Femur (tissue), 1 donor: ENCODE data around the gene DPY19L2.

Experiments used
- DNase-seq: peaks from one replicate; pipeline ENCODE4 v3.0.0-alpha.2; 2017

Gene DPY19L2

GRCh38 chr12:63521706-63522105 is 146.6 kb downstream of the DPY19L2 start:
- no peak for DNase-seq
